Activated CD8-positive, alpha-beta T cell treated with anti-CD3 and anti-CD28 coated beads for 36 hours (primary cell): ENCODE data around the gene ALG11. TPM values are rescaled to one million over a fixed set of nuclear protein-coding genes. Genes with fewer than 3 reads are reported as not detected.

ENCODE experiments used
- ATAC-seq: fragments of 200-7000 bp; cut with Tn5 transposase; one replicate; pipeline ENCODE4 v1.10.0; 2021; ENCODE audit warnings: mild to moderate bottlenecking, moderate library complexity
- CTCF ChIA-PET: fragments of 350-600 bp; sonication (Branson Sonifier 250); formaldehyde crosslinking; loops from one replicate; lab custom pipeline; 2021; ENCODE audit warnings: antibody characterized with exemption; lab: Charles Lee
- POLR2A ChIA-PET: fragments of 350-600 bp; sonication (Branson Sonifier 250); formaldehyde crosslinking; loops from one replicate; lab custom pipeline; 2021; ENCODE audit warnings: antibody characterized with exemption; lab: Charles Lee
- DNase-seq: peaks from one replicate; pipeline ENCODE4 v3.0.0-alpha.2; 2020
- H3K27ac Mint-ChIP-seq: one replicate; pipeline ENCODE4 v1.8.0; 2021; ENCODE audit warnings: mild to moderate bottlenecking, mixed read lengths
- H3K27me3 Mint-ChIP-seq: one replicate; pipeline ENCODE4 v1.8.0; 2021; ENCODE audit warnings: mixed read lengths
- H3K36me3 Mint-ChIP-seq: one replicate; pipeline ENCODE4 v1.8.0; 2021; ENCODE audit warnings: low read depth, mixed read lengths
- H3K4me1 Mint-ChIP-seq: one replicate; pipeline ENCODE4 v1.8.0; 2021; ENCODE audit warnings: low read depth, mixed read lengths
- H3K4me3 Mint-ChIP-seq: one replicate; pipeline ENCODE4 v1.8.0; 2021; ENCODE audit warnings: mild to moderate bottlenecking, moderate library complexity, mixed read lengths
- H3K9me3 Mint-ChIP-seq: one replicate; pipeline ENCODE4 v1.8.0; 2021; ENCODE audit warnings: mixed read lengths
- CTCF ChIP-seq: fragments of 200-600 bp; IDR thresholded peaks from one replicate; pipeline ENCODE4 v1.8.0; 2022; ENCODE audit warnings: antibody characterized with exemption, mild to moderate bottlenecking
- intact Hi-C: fragments of 100-400 bp; cut with micrococcal nuclease; formaldehyde crosslinking; loops from one replicate; pipeline ENCODE4 v1.10.0; 2022
- total RNA-seq, 2 experiments: library from RNA; stranded (reverse); gene quantifications; one replicate each; pipeline ENCODE4 v1.2.3, GENCODE V29; 2021

Gene ALG11, protein sequence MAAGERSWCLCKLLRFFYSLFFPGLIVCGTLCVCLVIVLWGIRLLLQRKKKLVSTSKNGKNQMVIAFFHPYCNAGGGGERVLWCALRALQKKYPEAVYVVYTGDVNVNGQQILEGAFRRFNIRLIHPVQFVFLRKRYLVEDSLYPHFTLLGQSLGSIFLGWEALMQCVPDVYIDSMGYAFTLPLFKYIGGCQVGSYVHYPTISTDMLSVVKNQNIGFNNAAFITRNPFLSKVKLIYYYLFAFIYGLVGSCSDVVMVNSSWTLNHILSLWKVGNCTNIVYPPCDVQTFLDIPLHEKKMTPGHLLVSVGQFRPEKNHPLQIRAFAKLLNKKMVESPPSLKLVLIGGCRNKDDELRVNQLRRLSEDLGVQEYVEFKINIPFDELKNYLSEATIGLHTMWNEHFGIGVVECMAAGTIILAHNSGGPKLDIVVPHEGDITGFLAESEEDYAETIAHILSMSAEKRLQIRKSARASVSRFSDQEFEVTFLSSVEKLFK
- total RNA-seq, result 10 to 100 TPM; 21.0 to 22.6 TPM

DNA sequence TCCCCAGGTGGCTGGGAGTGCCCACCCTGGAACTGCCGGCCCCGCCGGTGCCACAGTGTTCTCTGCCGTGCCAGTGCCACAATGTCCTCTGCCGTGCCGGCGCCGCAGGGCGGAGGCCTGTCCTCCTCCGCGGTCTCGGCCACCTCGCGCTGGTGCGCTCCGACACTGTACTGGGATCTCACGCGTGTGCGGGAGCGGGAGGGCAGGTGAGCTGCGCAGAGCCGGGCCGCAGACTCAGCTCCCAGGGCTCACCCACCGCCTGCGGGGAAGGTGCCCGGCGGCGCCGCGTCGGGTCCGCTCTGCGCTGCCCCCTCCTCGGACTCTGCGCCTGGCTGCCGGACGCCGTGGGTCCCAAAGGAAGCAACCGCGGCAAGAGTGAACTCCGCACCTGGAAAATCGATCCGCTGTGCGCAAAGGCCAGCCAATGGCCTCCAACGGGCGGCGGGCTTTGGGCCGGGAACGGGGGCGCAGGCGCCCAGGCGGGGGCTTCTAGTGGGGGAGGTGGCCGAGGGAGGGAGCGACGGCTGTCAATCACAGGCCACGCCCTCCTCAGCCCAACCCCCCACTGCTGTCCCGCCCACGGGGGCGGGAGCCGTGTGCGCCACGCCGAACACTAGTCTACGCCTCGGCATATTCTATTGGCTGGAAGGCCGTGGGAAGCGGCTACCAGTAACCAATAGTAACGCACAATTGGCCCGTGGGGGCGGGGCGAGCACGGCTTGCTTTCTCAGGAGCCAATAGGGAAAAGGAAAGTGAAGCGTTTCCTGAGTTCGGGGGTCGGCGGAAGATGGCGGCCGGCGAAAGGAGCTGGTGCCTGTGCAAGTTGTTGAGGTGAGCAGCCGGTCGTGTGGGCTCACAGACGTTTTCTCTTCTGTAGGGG, at the start of gene ALG11:
Gene ALG11, plus strand, starts transcription at position 767 of the 880 bp plus-strand sequence. Its CDS starts 21 bp downstream, at position 788.
- H3K9me3 Mint-ChIP-seq, result no peaks in the 10 kb centered on the region
- H3K27me3 Mint-ChIP-seq, result peaks cover 16% of the 10 kb centered on the region
- ATAC-seq (peak; percentile 99), DNase-seq (peak; percentile 100)
- ChIA-PET CTCF (interaction anchor here (0.6 to 3.4 kb wide), 4 partner anchors 10 to 127 kb away, joined by 3 to 19 read pairs (median 4); partner anchors contain the start of gene NEK5), POLR2A (interaction anchor here (0.6 to 1.6 kb wide), 3 partner anchors 13 to 183 kb away, joined by 3 read pairs; partner anchors contain the start of gene UTP14C)
- intact Hi-C loops, result no loop called here
- H3K27ac Mint-ChIP-seq, result peak within 1 kb of the TSS; percentile 94
- peak within 1 kb of the TSS; percentile 99 for H3K4me3 Mint-ChIP-seq
- peaks cover 14% of the 10 kb centered on the region for H3K4me1 Mint-ChIP-seq
- peaks cover 6% of the 10 kb centered on the region for H3K36me3 Mint-ChIP-seq
- no peak for TF ChIP-seq CTCF

GRCh38 chr13:51966186-51966585, 46.0 kb upstream of the ALG11 start:
- H3K4me1 Mint-ChIP-seq, result peaks cover 8% of the 10 kb centered on the region
- no peaks in the 10 kb centered on the region for H3K36me3 Mint-ChIP-seq
- ChIA-PET CTCF (no interaction called here), POLR2A (no interaction called here)
- intact Hi-C loops, result no loop called here
- H3K4me3 Mint-ChIP-seq, result no peak overlapping the region
- no peaks in the 10 kb centered on the region for H3K9me3 Mint-ChIP-seq
- no peaks in the 10 kb centered on the region for H3K27me3 Mint-ChIP-seq
- no peak for DNase-seq
- TF ChIP-seq CTCF, result no peak
- H3K27ac Mint-ChIP-seq, result no peak overlapping the region
- ATAC-seq, result no peak

GRCh38 chr13:51967482-51968446, 44.4 kb upstream of the ALG11 start:
- Mint-ChIP-seq H3K36me3 (no peaks in the 10 kb centered on the region), H3K4me3 (no peak overlapping the region), H3K27ac (no peak overlapping the region), H3K4me1 (peaks cover 8% of the 10 kb centered on the region), H3K27me3 (no peaks in the 10 kb centered on the region), H3K9me3 (no peaks in the 10 kb centered on the region)
- ChIA-PET POLR2A (interaction anchor here (1.3 kb wide), 1 partner anchor 19 kb away, joined by 3 read pairs; no protein-coding TSS in a partner anchor), CTCF (no interaction called here)
- intact Hi-C loops, result no loop called here
- no peak for TF ChIP-seq CTCF
- DNase-seq, result no peak
- no peak for ATAC-seq

DNA sequence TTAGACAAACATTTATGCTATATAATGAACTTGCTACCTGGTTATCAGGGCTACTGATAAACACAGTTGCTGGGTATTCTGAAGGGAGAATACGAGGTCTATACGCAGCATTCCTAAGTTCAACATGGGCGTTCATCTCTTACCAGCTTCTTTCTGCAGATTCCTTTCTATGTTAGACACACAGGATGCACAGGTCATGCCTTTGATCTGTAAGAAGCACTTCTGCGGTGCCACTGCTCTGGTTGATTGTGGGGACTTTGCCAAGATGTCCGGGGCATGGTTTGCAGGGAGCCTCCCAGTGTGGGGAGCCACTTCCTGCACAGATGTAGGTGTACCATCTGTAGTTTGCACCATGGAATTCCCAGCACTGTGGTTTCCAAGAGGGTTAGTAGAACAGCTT, 41.8 kb upstream of the ALG11 start:
- peaks cover 8% of the 10 kb centered on the region for H3K4me1 Mint-ChIP-seq
- no peaks in the 10 kb centered on the region for H3K36me3 Mint-ChIP-seq
- DNase-seq (no peak), ATAC-seq (no peak)
- intact Hi-C loops, result no loop called here
- H3K4me3 Mint-ChIP-seq, result no peak overlapping the region
- POLR2A ChIA-PET, result no interaction called here
- no peak for TF ChIP-seq CTCF
- no peaks in the 10 kb centered on the region for H3K9me3 Mint-ChIP-seq
- CTCF ChIA-PET, result no interaction called here
- H3K27me3 Mint-ChIP-seq, result no peaks in the 10 kb centered on the region
- H3K27ac Mint-ChIP-seq, result no peak overlapping the region
